Heart left ventricle (tissue), 13 donors: ENCODE results near the gene HMGXB4.

Experiments
- CTCF ChIP-seq, 12 donors: fragments of 200-600 bp; sonication (generic) in 4 of 12; IDR thresholded peaks; one replicate each; pipeline versions ENCODE4 v1.5.0 to v1.8.0; 2018 to 2022; ENCODE audit warnings: antibody characterized with exemption in 12 of 12, mild to moderate bottlenecking in 5 of 12
- POLR2A ChIP-seq, 2 donors: fragments of 450-650 bp; IDR thresholded peaks; one replicate each; pipeline ENCODE4 v1.6.1; 2017; ENCODE audit warnings: antibody characterized with exemption in 2 of 2, mild to moderate bottlenecking in 2 of 2, moderate library complexity in 2 of 2
- donor health status: ischemic (EF 13 %, LVEDD 7.1; RV severe dilation, severe dysfunction).
- donor health status: DM: no; HTN: yes; CAD: no.
- donor health status: DM: no; HTN: no; CAD: no.
- donor health status: ischemic (EF 25% LVEDD 6.9; RV normal size, moderate dysfunction).
- donor health status: ischemic (EF 25% LVEDD 5.7; RV mildly dilated, moderate dysfunction).
- donor health status: ischemic (EF 35%, LVEDD 5.7; RV mildly dilated, moderate dysfunction).
- donor health status: nonischemic (EF 11% LVEDD 7.7; RV severe dilation, severe dysfunction).
- donor health status: DM: yes; HTN: yes; CAD: no.
- donor health status: PGD.
- donor health status: ischemic (EF 29% LVEDD 5.4; RV normal size, mild dysfunction).
- donor health status: nonischemic (EF 23%, LVEDD 6.1; RV moderate dilation, normal function).

DNA sequence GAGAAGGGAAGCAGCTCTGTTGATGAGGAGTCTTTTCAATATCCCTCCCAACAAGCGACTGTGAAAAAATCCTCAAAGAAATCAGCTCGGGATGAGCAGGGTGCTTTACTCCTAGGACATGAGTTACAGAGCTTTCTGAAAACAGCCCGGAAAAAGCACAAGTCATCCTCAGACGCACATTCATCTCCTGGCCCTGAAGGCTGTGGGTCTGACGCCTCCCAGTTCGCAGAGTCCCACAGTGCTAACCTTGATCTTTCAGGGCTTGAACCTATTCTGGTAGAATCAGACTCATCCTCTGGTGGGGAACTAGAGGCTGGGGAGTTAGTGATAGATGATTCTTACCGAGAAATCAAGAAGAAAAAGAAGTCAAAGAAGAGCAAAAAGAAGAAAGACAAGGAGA is 7.7 kb downstream of the HMGXB4 start:
- TF ChIP-seq CTCF (IDR thresholded peaks at IDR 0.05): no peak
- no peak for TF ChIP-seq POLR2A (IDR thresholded peaks at IDR 0.05)
